ENCODE results near the gene STK11IP.

GRCh38 chr2:219593154-219593553 is 4.5 kb upstream of the STK11IP start:
- TF ChIP-seq, protein P1, sequence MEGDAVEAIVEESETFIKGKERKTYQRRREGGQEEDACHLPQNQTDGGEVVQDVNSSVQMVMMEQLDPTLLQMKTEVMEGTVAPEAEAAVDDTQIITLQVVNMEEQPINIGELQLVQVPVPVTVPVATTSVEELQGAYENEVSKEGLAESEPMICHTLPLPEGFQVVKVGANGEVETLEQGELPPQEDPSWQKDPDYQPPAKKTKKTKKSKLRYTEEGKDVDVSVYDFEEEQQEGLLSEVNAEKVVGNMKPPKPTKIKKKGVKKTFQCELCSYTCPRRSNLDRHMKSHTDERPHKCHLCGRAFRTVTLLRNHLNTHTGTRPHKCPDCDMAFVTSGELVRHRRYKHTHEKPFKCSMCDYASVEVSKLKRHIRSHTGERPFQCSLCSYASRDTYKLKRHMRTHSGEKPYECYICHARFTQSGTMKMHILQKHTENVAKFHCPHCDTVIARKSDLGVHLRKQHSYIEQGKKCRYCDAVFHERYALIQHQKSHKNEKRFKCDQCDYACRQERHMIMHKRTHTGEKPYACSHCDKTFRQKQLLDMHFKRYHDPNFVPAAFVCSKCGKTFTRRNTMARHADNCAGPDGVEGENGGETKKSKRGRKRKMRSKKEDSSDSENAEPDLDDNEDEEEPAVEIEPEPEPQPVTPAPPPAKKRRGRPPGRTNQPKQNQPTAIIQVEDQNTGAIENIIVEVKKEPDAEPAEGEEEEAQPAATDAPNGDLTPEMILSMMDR (IDR thresholded peaks at IDR 0.05; ENCODE audit: insufficient read depth, low read length, poor library complexity, severe bottlenecking), result no peak
- no peak for TF ChIP-seq EZH2phosphoT487 (conservative IDR thresholded peaks at IDR 0.05; ENCODE audit: low read length)
